K562 (cell line): Measurements from ENCODE around the gene IFNAR2. TPM values are rescaled to one million over a fixed set of nuclear protein-coding genes. Genes with fewer than 3 reads are reported as not detected.

Experiments
- ATAC-seq: fragments of 200-7000 bp; cut with Tn5 transposase; 3 replicates; pipeline ENCODE4 v1.9.1; 2020; ENCODE audit warnings: moderate library complexity
- BruUV-seq: library from RNA; stranded (reverse); fragments of 400-500 nt; replicated peaks from 2 replicates; lab custom pipeline; 2021; lab: Mats Ljungman, UMichigan
- CTCF ChIA-PET: fragments of 300-600 bp; formaldehyde crosslinking; extraction: SDS; loops from one replicate; lab custom pipeline; 2021; ENCODE audit warnings: low intra/inter-chr PET ratio; lab: Yijun Ruan, JAX
- POLR2A ChIA-PET: fragments of 300-600, 350-650 bp; sonication (Branson Sonifier 250); formaldehyde crosslinking; extraction: SDS; loops from one replicate; lab custom pipeline; 2021; ENCODE audit warnings: antibody characterized with exemption, inconsistent platforms; lab: Yijun Ruan, JAX
- DNase-seq, 4 experiments: peaks; one replicate each; pipeline versions ENCODE4 v3.0.0 to v3.0.0-alpha.2; 2011 to 2018; ENCODE audit warnings: low spot score in 3 of 4, mixed read lengths in 3 of 4; ENCODE audit errors: extremely low read depth in 1 of 4
- FAIRE-seq: peaks from 2 replicates; lab custom pipeline; 2011; peaks lifted over from hg19 to GRCh38; lab: Jason Lieb, UNC
- H2AFZ ChIP-seq: 2 replicates; pipeline ENCODE4 v1.6.0; 2011; ENCODE audit warnings: low read depth, low read length, control low read depth, inconsistent platforms
- H3K27ac ChIP-seq: fragments of 200-600 bp; 3 replicates; pipeline ENCODE4 v1.8.0; 2011; ENCODE audit warnings: low read depth, mild to moderate bottlenecking, control low read depth, inconsistent platforms, low read length, moderate library complexity, mixed read lengths; ENCODE audit errors: extremely low read depth
- H3K27me3 ChIP-seq, 2 experiments: fragments of 300-600 bp in 1 of 2; 2 replicates in 1 of 2; 3 replicates in 1 of 2; pipeline versions ENCODE4 v1.6.0 to v1.8.0; 2011; ENCODE audit warnings: inconsistent platforms in 2 of 2, low read length in 2 of 2, mild to moderate bottlenecking in 1 of 2, mixed read lengths in 1 of 2, moderate library complexity in 1 of 2; ENCODE audit not compliant: control insufficient read depth in 2 of 2, insufficient read depth in 2 of 2
- H3K36me3 ChIP-seq: fragments of 300-600 bp; 3 replicates; pipeline ENCODE4 v1.8.0; 2011; ENCODE audit warnings: mild to moderate bottlenecking, low read length, inconsistent platforms; ENCODE audit not compliant: control insufficient read depth, insufficient read depth
- H3K4me1 ChIP-seq, 2 experiments: fragments of 200-600 bp in 1 of 2; replicated peaks in 1 of 2; 2 replicates in 1 of 2; 3 replicates in 1 of 2; pipeline versions ENCODE4 v1.5.1 to v1.8.0; 2011; ENCODE audit warnings: inconsistent platforms in 2 of 2, low read length in 2 of 2, mild to moderate bottlenecking in 1 of 2, mixed read lengths in 1 of 2, moderate library complexity in 1 of 2; ENCODE audit not compliant: control insufficient read depth in 2 of 2, insufficient read depth in 2 of 2
- H3K4me2 ChIP-seq: 2 replicates; pipeline ENCODE4 v1.6.1; 2011; ENCODE audit warnings: low read length, control low read depth, inconsistent platforms, mixed read lengths; ENCODE audit not compliant: insufficient read depth
- H3K4me3 ChIP-seq: fragments of 200-600 bp; sonication (generic), shearing (Covaris generic); 2 replicates; pipeline ENCODE4 v1.5.1; 2016; ENCODE audit warnings: control low read depth, inconsistent platforms
- H3K79me2 ChIP-seq: fragments of 200-600 bp; 3 replicates; pipeline ENCODE4 v1.8.0; 2011; ENCODE audit warnings: low read length, inconsistent platforms; ENCODE audit not compliant: control insufficient read depth, insufficient read depth
- H3K9ac ChIP-seq, 2 experiments: 2 replicates each; pipeline versions ENCODE4 v1.6.0 to v1.6.1; 2011; ENCODE audit warnings: low read depth in 2 of 2, low read length in 2 of 2, control low read depth in 1 of 2, inconsistent platforms in 1 of 2, mild to moderate bottlenecking in 1 of 2, mixed read lengths in 1 of 2; ENCODE audit not compliant: insufficient read depth in 1 of 2
- H3K9me1 ChIP-seq: one replicate; pipeline ENCODE4 v1.6.0; 2011; ENCODE audit warnings: inconsistent platforms, mild to moderate bottlenecking, low read length, moderate library complexity; ENCODE audit not compliant: control insufficient read depth, insufficient read depth
- H3K9me3 ChIP-seq: replicated peaks from 2 replicates; pipeline ENCODE4 v1.5.1; 2011; ENCODE audit warnings: low read depth, low read length, inconsistent platforms; ENCODE audit not compliant: control insufficient read depth, insufficient read depth
- H4K20me1 ChIP-seq: replicated peaks from 2 replicates; pipeline ENCODE4 v1.6.1; 2011; ENCODE audit warnings: low read length, inconsistent platforms, mixed read lengths; ENCODE audit not compliant: control insufficient read depth, insufficient read depth
- CBFA2T2 ChIP-seq: fragments of 450-650 bp; conservative IDR thresholded peaks from 2 replicates; pipeline ENCODE4 v1.6.1; 2017; ENCODE audit warnings: mild to moderate bottlenecking
- CBFA2T3 ChIP-seq: fragments of 450-650 bp; IDR thresholded peaks from 2 replicates; pipeline ENCODE4 v1.6.1; 2017
- CREM ChIP-seq: IDR thresholded peaks from 2 replicates; pipeline ENCODE4 v1.6.1; 2014; ENCODE audit warnings: antibody characterized with exemption, low read depth
- HCFC1 ChIP-seq: IDR thresholded peaks from 2 replicates; pipeline ENCODE4 v1.6.1; 2012; ENCODE audit warnings: low read depth, low read length, improper control_type of control experiment
- NCOA2 ChIP-seq, 2 experiments: fragments of 450-650 bp; IDR thresholded peaks; 2 replicates each; pipeline ENCODE4 v1.6.1; 2018; ENCODE audit warnings: mild to moderate bottlenecking in 2 of 2, moderate library complexity in 1 of 2; ENCODE audit not compliant: partially characterized antibody in 2 of 2
- SIN3A ChIP-seq, 2 experiments: fragments of 150-350 bp in 1 of 2; IDR thresholded peaks; 2 replicates each; pipeline ENCODE4 v1.6.1; 2011 to 2016; ENCODE audit warnings: borderline replicate concordance in 2 of 2, low read depth in 2 of 2, low read length in 2 of 2, mild to moderate bottlenecking in 2 of 2, moderate library complexity in 2 of 2; ENCODE audit not compliant: control insufficient read depth in 1 of 2
- SPI1 ChIP-seq: IDR thresholded peaks from 2 replicates; pipeline ENCODE4 v1.6.1; 2011; ENCODE audit warnings: low read depth, low read length, control low read depth, borderline replicate concordance
- TCF3 ChIP-seq: sonication (generic); formaldehyde crosslinking; IDR thresholded peaks from 2 replicates; pipeline ENCODE4 v1.4.0; 2020; ENCODE audit warnings: mild to moderate bottlenecking, missing genetic modification reagents
- WGBS: fragments of 100-300 bp; shearing (Covaris generic); methylation state at CpG from one replicate; pipeline ENCODE4 v1.1.6; 2016; ENCODE audit warnings: low coverage, mixed read lengths; ENCODE audit not compliant: insufficient coverage; ENCODE audit errors: missing lambda C conversion rate; 5-methylcytosine and 5-hydroxymethylcytosine counted together
- in situ Hi-C: fragments of 300-500 bp; cut with MboI; formaldehyde crosslinking; loops from 4 replicates; pipeline ENCODE4 v1.15.0; 2018; ENCODE audit warnings: inconsistent platforms, mixed read lengths
- intact Hi-C: fragments of 100-400 bp; cut with micrococcal nuclease; formaldehyde crosslinking; loops from 2 replicates; pipeline ENCODE4 v1.14.2; 2022
- polyA plus RNA-seq, 8 experiments: library from polyadenylated mRNA; depleted of rRNA in 4 of 8; stranded (reverse) in 5 of 8; unstranded in 3 of 8; fragments of >200 nt; fragmentation: Nextera tagmentation in 2 of 8; fragmentation: Illumina TruSeq in 1 of 8; extraction: Ambion mirVana in 2 of 8; extraction: Trizol in 1 of 8; gene quantifications; 2 replicates each; pipeline versions ENCODE4 v1.2.1 to v1.2.3, GENCODE V29; 2011 to 2014; ENCODE audit warnings: inconsistent platforms in 1 of 8, missing spikeins in 1 of 8
- total RNA-seq, 7 experiments: library from RNA; depleted of rRNA in 6 of 7; stranded (reverse); fragments of >200 nt in 6 of 7; fragmentation: Illumina TruSeq in 2 of 7; extraction: Trizol in 2 of 7; gene quantifications; 2 replicates each; pipeline versions ENCODE4 v1.2.1 to v1.2.3, GENCODE V29; 2011 to 2021; ENCODE audit warnings: low replicate concordance in 1 of 7

Gene IFNAR2
- total and polyA plus RNA-seq, 9 of the 15 experiments (the other 6 are each of a cell fraction or from before 2014, with no cell fraction given): 1.7 to 48.3 (median 8.4) TPM

- CTCF ChIA-PET: no interaction called here
- Histone ChIP-seq H3K27ac (no peak overlapping the region), H3K79me2 (no peaks in the 10 kb centered on the region), H3K9me3 (no peaks in the 10 kb centered on the region), H3K4me3 (no peak overlapping the region), H3K36me3 (peaks cover 89% of the 10 kb centered on the region), H3K4me2 (no peak overlapping the region)
- WGBS: 62% methylated on average over 7 of the region's 7 CpGs
- intact Hi-C loops: no loop called here
- DNase-seq: peak in 1 of 4 experiments; percentile 36
- TF ChIP-seq SIN3A (IDR thresholded peaks at IDR 0.05; ENCODE audit: borderline replicate concordance in 2 of 2, control insufficient read depth in 1 of 2, low read depth in 2 of 2, low read length in 2 of 2): no peak
- no peak for TF ChIP-seq CREM
- TF ChIP-seq CBFA2T3: peak; percentile 33; the same call in 1 of the 2 replicates
- TF ChIP-seq NCOA2 (IDR thresholded peaks at IDR 0.05; ENCODE audit: partially characterized antibody in 2 of 2): no peak
- peak; percentile 42; the same call in 1 of the 2 replicates for TF ChIP-seq SPI1
- peak; percentile 48; the same call in 1 of the 2 replicates for TF ChIP-seq TCF3 (CRISPR knock-in tag)
- TF ChIP-seq CBFA2T2: 0 out of 2 replicates have a peak, but pooled peaks have one; percentile 8
- TF ChIP-seq HCFC1: no peak
- TF ChIP-seq, all 486 proteins: peak for 4
- Histone ChIP-seq H3K9me1 (no peaks in the 10 kb centered on the region), H3K4me1 (no peaks in the 10 kb centered on the region; a peak in 1 of 5 replicates), H3K9ac (no peak overlapping the region), H2AFZ (no peak overlapping the region), H4K20me1 (no peaks in the 10 kb centered on the region), H3K27me3 (no peaks in the 10 kb centered on the region)
- POLR2A ChIA-PET: no interaction called here
- in situ Hi-C loops: no loop called here
- BruUV-seq: no TSS peak
- FAIRE-seq (no peak), ATAC-seq (peak; percentile 71)
Measured at GRCh38 chr21:33249331-33250002, 19.7 kb downstream of the IFNAR2 start.
